NCI-H748 (cell line): ENCODE measurements around the gene IMPG1.
"Not testable (repeated sequence)": the region's sequence is repeated elsewhere in the genome, so short reads cannot be mapped to it uniquely, and the experiment has no call there.

Source experiments
- DNase-seq: peaks from one replicate; lab custom pipeline; 2025; ENCODE audit not compliant: unreplicated experiment; lab: John Stamatoyannopoulos, UW

Gene IMPG1

DNA sequence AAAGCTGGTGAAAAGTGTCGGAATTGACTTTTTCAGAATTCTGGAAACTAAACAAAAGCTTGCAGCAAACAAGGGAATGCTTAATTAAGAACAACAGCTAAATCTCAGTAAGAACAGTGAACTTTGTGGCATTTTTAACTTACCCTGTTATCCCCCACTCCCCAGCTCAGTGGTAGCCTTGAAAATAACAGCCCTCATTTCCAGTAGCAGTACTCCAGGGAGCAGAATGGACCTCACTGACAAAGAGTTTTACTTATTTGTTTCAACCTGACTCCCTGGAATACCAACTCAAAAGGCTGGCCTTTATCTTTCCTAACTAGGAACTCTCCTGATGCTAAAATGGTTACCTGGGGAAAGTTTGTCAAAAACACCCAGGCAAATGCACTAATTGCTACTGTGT is 108.9 kb downstream of the IMPG1 start:
- DNase-seq = no peak

DNA sequence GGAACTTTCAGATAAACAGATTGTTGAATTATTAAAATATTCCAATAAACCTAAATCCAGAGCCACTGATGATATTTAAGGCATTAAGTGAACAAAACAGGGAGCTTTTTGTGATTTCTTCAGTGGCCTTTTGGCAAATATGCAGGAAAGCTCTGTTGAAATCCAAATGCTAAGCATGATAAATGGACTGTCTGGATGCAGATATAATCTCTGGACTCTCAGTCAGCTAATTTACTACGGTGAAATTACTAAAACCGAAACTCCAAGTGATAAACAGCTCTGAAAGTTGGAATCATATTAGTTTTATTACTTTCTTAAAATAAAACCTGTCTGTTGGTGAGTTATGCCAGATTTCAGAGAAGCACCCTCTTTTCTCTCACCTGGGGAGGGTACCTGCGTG is 120.3 kb downstream of the IMPG1 start:
- DNase-seq = no peak

DNA sequence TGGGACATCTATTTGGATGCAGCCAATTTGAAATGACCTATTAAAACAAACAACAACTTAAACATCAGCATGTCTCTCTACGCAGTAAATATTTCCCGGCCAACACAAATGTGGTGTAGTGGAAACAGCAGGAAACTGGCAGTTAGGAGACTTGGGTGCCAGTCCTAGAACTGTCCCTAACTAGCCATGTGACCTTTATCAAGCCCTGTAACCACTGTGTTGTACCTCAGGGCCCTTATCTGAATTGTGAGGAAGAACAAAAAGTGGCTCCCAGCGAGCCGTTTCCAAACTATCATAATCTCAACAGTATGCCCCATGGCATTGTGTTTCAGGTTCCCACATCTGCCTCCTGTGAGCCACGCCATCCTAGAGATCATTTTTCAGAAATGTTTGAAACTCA is 124.5 kb downstream of the IMPG1 start:
- no peak for DNase-seq

DNA sequence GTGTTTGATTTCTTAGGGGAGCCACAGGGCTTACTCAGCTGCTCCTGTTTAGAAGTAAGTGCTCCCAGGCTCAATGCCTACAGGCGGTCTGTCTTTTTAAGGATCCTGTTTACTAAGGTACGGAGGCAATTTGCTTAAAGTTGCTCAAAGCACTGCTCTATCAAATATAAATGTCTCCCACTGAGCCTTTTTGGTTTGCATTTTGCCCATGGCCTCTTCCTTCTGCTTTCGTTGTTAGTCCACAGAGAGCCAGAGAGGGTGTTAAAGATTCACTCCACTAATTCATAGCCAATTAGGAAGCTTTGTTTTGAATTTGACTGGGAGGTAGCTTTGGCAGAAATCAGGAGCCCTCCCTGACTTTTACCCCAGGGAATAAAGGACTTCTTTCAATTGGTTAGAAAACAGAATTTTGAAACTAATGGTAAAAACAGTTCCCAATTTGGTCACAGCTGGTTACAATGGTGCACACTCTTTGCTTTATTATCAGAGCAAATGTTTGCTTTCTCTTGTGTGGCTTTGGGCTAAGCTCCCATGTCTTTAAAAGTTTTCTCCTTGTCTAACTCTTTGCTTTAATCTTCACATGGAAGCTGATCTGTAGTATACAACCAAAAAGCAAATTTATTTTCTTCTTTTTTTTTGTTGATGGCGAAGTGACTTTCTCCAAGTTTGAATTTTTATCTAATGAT is 126.2 kb downstream of the IMPG1 start:
- DNase-seq = no peak

DNA sequence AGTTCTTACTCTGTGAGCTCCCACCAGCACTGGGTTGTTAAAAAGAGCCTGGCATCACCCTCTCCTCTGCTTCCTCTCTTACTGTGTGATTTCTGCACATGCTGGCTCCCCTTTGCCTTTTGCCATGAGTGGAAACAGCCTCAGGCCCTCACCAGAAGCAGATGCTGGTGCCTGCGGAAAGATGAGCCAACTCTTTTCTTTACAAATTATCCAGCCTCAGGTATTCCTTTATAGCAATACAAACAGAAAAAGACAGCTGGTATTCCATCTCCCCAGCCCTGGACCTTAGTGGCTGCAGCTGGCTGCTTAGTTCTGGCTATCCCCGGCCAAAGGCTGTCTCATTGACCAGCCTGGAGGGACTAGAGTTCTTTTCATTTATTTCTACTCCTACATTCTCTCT is 129.1 kb downstream of the IMPG1 start:
- DNase-seq = peak; percentile 31

GRCh38 chr6:75941509-75941908 is 131.0 kb downstream of the IMPG1 start:
- DNase-seq = no peak

- DNase-seq = no peak
Measured at GRCh38 chr6:75940564-75940963, 131.9 kb downstream of the IMPG1 start.

- no peak for DNase-seq
Measured at GRCh38 chr6:75937846-75938245, 134.6 kb downstream of the IMPG1 start.

- DNase-seq = no peak
Measured at GRCh38 chr6:75936682-75937081, 135.8 kb downstream of the IMPG1 start.

- DNase-seq = no peak
Measured at GRCh38 chr6:75935473-75935793, 137.0 kb downstream of the IMPG1 start.

GRCh38 chr6:75934643-75935472 is 137.6 kb downstream of the IMPG1 start:
- DNase-seq = peak; percentile 93

- peak; percentile 35 for DNase-seq
Measured at GRCh38 chr6:75933387-75933975, 139.0 kb downstream of the IMPG1 start.

- peak; percentile 77 for DNase-seq
Measured at GRCh38 chr6:75932067-75932466, 140.4 kb downstream of the IMPG1 start.

GRCh38 chr6:75931011-75931680 is 141.3 kb downstream of the IMPG1 start:
- no peak for DNase-seq

DNA sequence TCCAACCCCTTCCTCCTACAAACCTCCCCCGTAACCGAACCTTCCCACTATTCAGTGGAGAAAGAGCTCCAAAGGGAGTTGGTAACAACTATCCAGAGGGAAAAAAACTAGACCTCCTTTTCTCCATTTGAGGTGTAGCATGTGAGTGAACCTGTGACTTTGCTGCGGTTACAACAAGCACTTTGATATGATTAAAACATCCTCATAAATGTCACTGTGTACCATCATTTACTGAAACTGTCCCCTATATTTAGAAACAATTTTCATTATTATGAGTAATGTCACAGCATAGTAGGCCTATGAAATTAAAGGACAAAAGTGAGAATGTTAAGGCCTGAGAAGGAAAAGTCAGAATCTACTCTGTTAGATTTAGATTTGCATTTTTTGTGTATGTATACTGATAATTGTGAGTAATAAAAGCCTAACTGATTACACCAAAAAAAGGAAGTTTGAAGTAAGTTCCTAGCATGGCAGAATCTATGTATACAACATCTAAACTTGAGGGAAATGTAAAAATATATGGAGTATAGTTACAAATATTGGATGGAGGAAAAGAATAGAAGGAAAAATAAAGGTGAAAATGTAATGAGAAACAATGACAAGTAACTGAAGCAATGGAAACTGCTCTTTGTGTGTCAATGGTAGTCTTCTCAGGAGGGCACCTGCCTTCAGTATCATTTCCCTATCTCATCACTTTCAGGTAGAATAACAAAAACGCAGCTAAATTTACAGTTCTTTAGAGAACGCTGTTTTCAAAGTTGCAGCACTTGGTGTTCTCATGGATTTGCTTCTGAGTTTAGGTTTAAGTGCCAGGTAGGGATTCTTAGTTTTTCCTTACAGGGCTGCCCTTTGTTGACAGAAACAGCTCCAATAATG is 145.9 kb downstream of the IMPG1 start:
- no peak for DNase-seq

DNA sequence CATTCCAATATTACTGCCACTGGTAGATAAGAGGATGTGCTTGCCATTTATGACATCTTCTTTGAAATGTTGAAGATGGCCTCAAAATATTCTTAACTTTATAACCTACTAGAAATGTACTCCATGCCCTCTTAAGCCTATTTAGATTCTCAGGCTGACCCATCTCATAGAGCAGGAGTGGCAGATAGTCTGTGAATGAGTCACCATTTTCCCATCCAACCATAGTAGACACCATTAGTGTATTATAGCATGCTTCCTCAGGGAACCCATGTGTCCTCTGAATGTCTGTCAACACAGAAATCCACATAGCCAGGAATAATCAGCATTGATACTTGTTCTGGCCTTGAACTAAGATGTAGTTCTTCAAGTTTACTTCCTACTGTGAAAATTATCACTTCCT is 150.2 kb downstream of the IMPG1 start:
- DNase-seq = peak; percentile 25

DNA sequence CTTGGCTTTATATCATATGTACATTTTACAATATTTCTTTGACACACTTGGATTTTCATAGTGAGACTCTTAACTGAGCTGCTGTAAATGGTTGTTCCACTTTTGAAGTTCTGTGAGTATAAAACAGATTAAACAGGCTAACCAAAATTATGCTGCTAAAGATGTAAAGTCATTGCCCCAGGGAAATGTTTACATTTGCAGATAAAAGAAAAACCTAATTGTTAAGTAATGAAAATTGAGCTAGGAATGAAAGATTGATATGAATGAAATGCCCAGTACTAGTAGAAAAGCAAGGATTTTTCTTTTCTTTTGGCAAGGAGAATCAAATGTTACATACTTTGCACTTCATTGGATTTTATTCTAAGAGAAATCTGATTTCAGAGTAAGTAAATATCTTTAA is 159.4 kb downstream of the IMPG1 start:
- DNase-seq = no peak

DNA sequence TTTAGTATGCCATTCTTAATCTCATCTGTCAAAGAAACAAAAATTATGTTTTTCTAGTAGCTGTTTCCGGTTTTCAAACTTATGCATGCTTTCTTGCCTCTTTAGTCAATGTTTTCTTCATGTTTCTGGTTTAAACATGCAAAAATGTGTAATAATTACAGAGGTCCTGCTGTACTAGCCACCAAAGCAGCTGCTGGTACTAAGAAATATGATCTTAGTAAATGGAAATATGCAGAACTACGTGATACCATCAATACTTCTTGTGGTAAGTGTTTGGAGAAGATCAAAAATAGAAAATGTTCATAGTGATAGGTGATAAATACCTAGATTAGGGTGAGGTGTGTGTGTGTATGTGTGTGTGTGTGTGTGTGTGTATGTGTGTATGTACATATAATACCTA is 165.0 kb downstream of the IMPG1 start:
- DNase-seq = no peak

DNA sequence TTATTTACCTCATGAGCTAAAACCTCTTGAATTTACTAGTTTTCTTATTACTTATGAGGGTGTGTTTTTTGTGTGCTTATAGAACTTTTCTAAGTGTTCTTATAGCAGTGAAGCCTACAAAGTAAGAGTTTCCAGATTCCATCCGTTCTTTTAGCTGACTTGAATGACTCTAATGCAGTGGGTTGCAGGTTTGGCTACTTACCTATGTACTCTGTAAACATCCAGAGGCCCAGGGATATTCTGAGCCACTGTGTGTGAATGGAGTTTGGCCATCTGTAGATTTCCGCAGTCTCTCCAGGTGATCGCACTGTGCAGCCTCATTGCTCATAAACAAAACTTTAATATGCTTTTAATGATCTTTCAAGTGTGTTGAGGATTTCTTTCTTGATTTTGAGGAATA is 165.6 kb downstream of the IMPG1 start:
- DNase-seq = no peak

- DNase-seq = not testable (repeated sequence)
Measured at GRCh38 chr6:75905129-75905528, 167.3 kb downstream of the IMPG1 start.

DNA sequence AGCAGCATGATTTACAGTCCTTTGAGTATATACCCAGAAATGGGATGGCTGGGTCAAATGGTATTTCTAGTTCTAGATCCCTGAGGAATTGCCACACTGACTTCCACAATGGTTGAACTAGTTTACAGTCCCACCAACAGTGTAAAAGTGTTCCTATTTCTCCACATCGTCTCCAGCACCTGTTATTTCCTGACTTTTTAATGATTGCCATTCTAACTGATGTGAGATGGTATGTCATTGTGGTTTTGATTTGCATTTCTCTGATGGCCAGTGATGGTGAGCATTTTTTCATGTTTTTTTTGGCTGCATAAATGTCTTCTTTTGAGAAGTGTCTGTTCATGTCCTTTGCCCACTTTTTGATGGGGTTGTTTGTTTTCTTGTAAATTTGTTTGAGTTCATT is 172.2 kb downstream of the IMPG1 start:
- DNase-seq = not testable (repeated sequence)
